OCI-M1 (cell line): ENCODE results near the gene CAND1.
"Not testable (repeated sequence)": the region's sequence is repeated elsewhere in the genome, so short reads cannot be mapped to it uniquely, and the experiment has no call there.

Experiments used
- DNase-seq: peaks from one replicate; lab custom pipeline; 2025; lab: John Stamatoyannopoulos, UW

Gene CAND1

GRCh38 chr12:67341086-67341485, 71.9 kb downstream of the CAND1 start:
- DNase-seq, result not testable (repeated sequence)

- no peak for DNase-seq
Observed at GRCh38 chr12:67344979-67345710, 76.0 kb downstream of the CAND1 start.

GRCh38 chr12:67348683-67349082, 79.5 kb downstream of the CAND1 start:
- no peak for DNase-seq

- no peak for DNase-seq
Observed at GRCh38 chr12:67352682-67353081, 83.5 kb downstream of the CAND1 start.

GRCh38 chr12:67354322-67354721, 85.2 kb downstream of the CAND1 start:
- DNase-seq, result no peak

GRCh38 chr12:67354966-67355365, 85.8 kb downstream of the CAND1 start:
- no peak for DNase-seq

- DNase-seq, result peak; percentile 69
Observed at GRCh38 chr12:67355428-67356379, 86.5 kb downstream of the CAND1 start.

GRCh38 chr12:67356380-67356774, 87.2 kb downstream of the CAND1 start:
- no peak for DNase-seq

- no peak for DNase-seq
Observed at GRCh38 chr12:67357376-67358125, 88.4 kb downstream of the CAND1 start.

- DNase-seq, result peak; percentile 18
Observed at GRCh38 chr12:67358781-67359338, 89.7 kb downstream of the CAND1 start.

- DNase-seq, result peak; percentile 53
Observed at GRCh38 chr12:67362526-67362925, 93.4 kb downstream of the CAND1 start.

GRCh38 chr12:67364228-67364627, 95.1 kb downstream of the CAND1 start:
- no peak for DNase-seq

GRCh38 chr12:67365131-67365530, 96.0 kb downstream of the CAND1 start:
- no peak for DNase-seq

- DNase-seq, result no peak
Observed at GRCh38 chr12:67367843-67368242, 98.7 kb downstream of the CAND1 start.
